COLO668 (cell line): ENCODE measurements around the gene MEGF6.

Experiments
- DNase-seq: peaks from one replicate; lab custom pipeline; 2025; ENCODE audit not compliant: unreplicated experiment; lab: John Stamatoyannopoulos, UW

MEGF6 gene

GRCh38 chr1:3610527-3611169 is 660 bp downstream of the MEGF6 start:
- no peak for DNase-seq

GRCh38 chr1:3609769-3610526 is 1.4 kb downstream of the MEGF6 start:
- no peak for DNase-seq

- no peak for DNase-seq
Measured at GRCh38 chr1:3609016-3609768, 2.1 kb downstream of the MEGF6 start.

- DNase-seq, result no peak
Measured at GRCh38 chr1:3608154-3608553, 3.2 kb downstream of the MEGF6 start.

GRCh38 chr1:3607703-3608065 is 3.6 kb downstream of the MEGF6 start:
- DNase-seq, result no peak

GRCh38 chr1:3606779-3607702 is 4.3 kb downstream of the MEGF6 start:
- DNase-seq, result no peak

GRCh38 chr1:3604997-3605823 is 6.1 kb downstream of the MEGF6 start:
- DNase-seq, result no peak

GRCh38 chr1:3604468-3604974 is 6.8 kb downstream of the MEGF6 start:
- no peak for DNase-seq

GRCh38 chr1:3603571-3604467 is 7.5 kb downstream of the MEGF6 start:
- no peak for DNase-seq

- DNase-seq, result no peak
Measured at GRCh38 chr1:3603156-3603555, 8.2 kb downstream of the MEGF6 start.

GRCh38 chr1:3602375-3602774 is 8.9 kb downstream of the MEGF6 start:
- DNase-seq, result no peak

- DNase-seq, result no peak
Measured at GRCh38 chr1:3601743-3602142, 9.6 kb downstream of the MEGF6 start.

- DNase-seq, result no peak
Measured at GRCh38 chr1:3600354-3600753, 11.0 kb downstream of the MEGF6 start.

- no peak for DNase-seq
Measured at GRCh38 chr1:3599816-3600215, 11.5 kb downstream of the MEGF6 start.

GRCh38 chr1:3599286-3599811 is 12.0 kb downstream of the MEGF6 start:
- no peak for DNase-seq

- no peak for DNase-seq
Measured at GRCh38 chr1:3598522-3599285, 12.6 kb downstream of the MEGF6 start.

GRCh38 chr1:3598051-3598491 is 13.2 kb downstream of the MEGF6 start:
- DNase-seq, result peak; percentile 23

GRCh38 chr1:3597599-3597964 is 13.7 kb downstream of the MEGF6 start:
- DNase-seq, result no peak
